Panc1 (cell line): ENCODE data around the gene POLD3. TPM values are rescaled to one million over a fixed set of nuclear protein-coding genes. Genes with fewer than 3 reads are reported as not detected.

Experiments
- ATAC-seq: fragments of 200-7000 bp; cut with Tn5 transposase; 2 replicates; pipeline ENCODE4 v1.9.1; 2020; ENCODE audit warnings: mild to moderate bottlenecking, moderate library complexity
- BruUV-seq: library from RNA; stranded (reverse); fragments of 400-500 nt; replicated peaks from 2 replicates; lab custom pipeline; 2021; lab: Mats Ljungman, UMichigan
- CTCF ChIA-PET: fragments of 300-600 bp; sonication (Branson Sonifier 250); formaldehyde crosslinking; loops from one replicate; lab custom pipeline; 2022; ENCODE audit warnings: antibody characterized with exemption; lab: Charles Lee
- POLR2A ChIA-PET: fragments of 300-600 bp; sonication (Branson Sonifier 250); formaldehyde crosslinking; loops from one replicate; lab custom pipeline; 2022; ENCODE audit warnings: antibody characterized with exemption; lab: Charles Lee
- DNase-seq: peaks from one replicate; pipeline ENCODE4 v3.0.0-alpha.2; 2010; ENCODE audit warnings: low read depth, low spot score
- H3K27ac ChIP-seq: 2 replicates; pipeline ENCODE4 v1.5.1; 2011; ENCODE audit warnings: mild to moderate bottlenecking, low read length, inconsistent platforms
- H3K27me3 ChIP-seq: fragments of 200-500 bp; sonication (Bioruptor generic); 2 replicates; pipeline ENCODE4 v1.6.0; 2014; ENCODE audit warnings: low read length, inconsistent platforms; ENCODE audit not compliant: control insufficient read depth, insufficient read depth
- H3K36me3 ChIP-seq: fragments of 200-500 bp; sonication (Bioruptor generic); 2 replicates; pipeline ENCODE4 v1.5.1; 2014; ENCODE audit warnings: inconsistent platforms, mild to moderate bottlenecking, low read length, moderate library complexity; ENCODE audit not compliant: control insufficient read depth, insufficient read depth
- H3K4me1 ChIP-seq: 2 replicates; pipeline ENCODE4 v1.5.1; 2011; ENCODE audit warnings: inconsistent platforms, mild to moderate bottlenecking, low read length, moderate library complexity; ENCODE audit not compliant: control insufficient read depth, insufficient read depth
- H3K4me3 ChIP-seq, 2 experiments: 2 replicates each; pipeline ENCODE4 v1.5.1; 2011 to 2012; ENCODE audit warnings: low read depth in 2 of 2, low read length in 2 of 2, mild to moderate bottlenecking in 2 of 2, inconsistent platforms in 1 of 2, moderate library complexity in 1 of 2
- H3K9me3 ChIP-seq: fragments of 200-500 bp; sonication (Bioruptor generic); 2 replicates; pipeline ENCODE4 v1.5.1; 2014; ENCODE audit warnings: low read depth, mild to moderate bottlenecking, inconsistent platforms, low read length, moderate library complexity; ENCODE audit not compliant: control insufficient read depth, insufficient read depth
- POLR2AphosphoS5 ChIP-seq: IDR thresholded peaks from 2 replicates; pipeline ENCODE4 v1.6.1; 2012; ENCODE audit warnings: mild to moderate bottlenecking, low read depth, low read length, moderate library complexity
- SIN3A ChIP-seq: IDR thresholded peaks from 2 replicates; pipeline ENCODE4 v1.6.1; 2012; ENCODE audit warnings: low read depth, mild to moderate bottlenecking, low read length, moderate library complexity, borderline replicate concordance; ENCODE audit not compliant: insufficient read depth
- TCF7L2 ChIP-seq: IDR thresholded peaks from 2 replicates; pipeline ENCODE4 v1.6.1; 2011; ENCODE audit warnings: mild to moderate bottlenecking, low read depth, low read length, inconsistent platforms
- in situ Hi-C: cut with HindIII; loops from 2 replicates; pipeline ENCODE4 v1.10.0; 2016; ENCODE audit warnings: low sequenced_read_pairs, low pct_unique_long_range_greater_than_20kb
- intact Hi-C: fragments of 100-400 bp; cut with micrococcal nuclease; formaldehyde crosslinking; loops from one replicate; pipeline ENCODE4 v1.10.0; 2022; ENCODE audit not compliant: unreplicated experiment
- total RNA-seq: library from RNA; stranded (reverse); gene quantifications from one replicate; pipeline ENCODE4 v1.2.1, GENCODE V29; 2021; ENCODE audit not compliant: unreplicated experiment
- TF ChIP-seq, protein P1 (sequence below): fragments of 450-650 bp; IDR thresholded peaks from 2 replicates; pipeline ENCODE4 v1.5.1; 2017; ENCODE audit warnings: mild to moderate bottlenecking
- TF ChIP-seq, protein P2 (sequence below), 2 experiments: IDR thresholded peaks; 2 replicates each; pipeline ENCODE4 v1.6.1; 2011 to 2012; ENCODE audit warnings: low read depth in 2 of 2, control low read depth in 1 of 2, low read length in 1 of 2, mild to moderate bottlenecking in 1 of 2, moderate library complexity in 1 of 2; ENCODE audit not compliant: insufficient read depth in 1 of 2

Gene POLD3
- total RNA-seq, 1 experiment from 2014 or later = 31.7 TPM

DNA sequence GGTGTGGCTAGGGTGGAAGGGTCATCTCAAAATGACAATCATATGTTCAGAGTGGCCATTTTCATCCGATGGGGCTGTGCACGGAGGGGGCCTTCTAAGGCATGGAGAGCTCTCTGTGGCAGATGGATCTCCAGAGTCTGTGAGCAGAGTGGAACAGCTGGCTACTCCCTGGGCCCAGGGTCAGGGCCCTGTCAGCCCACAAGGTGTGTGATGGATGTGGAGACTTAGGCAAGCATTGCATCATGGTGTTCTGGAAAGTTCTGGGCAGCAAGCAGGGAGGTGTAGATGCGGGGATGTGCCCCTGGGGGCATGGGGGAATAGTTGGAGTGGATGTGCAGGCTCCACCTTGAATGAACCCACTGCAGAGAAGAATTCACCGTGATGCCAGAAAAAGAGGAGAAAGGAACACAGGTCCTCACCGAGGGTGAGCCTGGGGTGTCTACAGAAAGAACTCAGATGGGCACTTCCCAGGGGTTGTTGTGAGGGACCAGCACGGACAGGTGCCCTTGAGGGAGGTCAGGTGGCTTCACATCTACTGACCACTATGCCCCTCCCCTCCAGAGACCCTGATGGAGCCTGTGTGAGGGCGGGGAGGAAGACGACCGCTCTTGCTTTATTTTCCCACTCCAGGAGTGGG, 87.8 kb downstream of the POLD3 start:
- no peaks in the 10 kb centered on the region for H3K36me3 ChIP-seq
- no peak overlapping the region for H3K4me3 ChIP-seq
- CTCF ChIA-PET = no interaction called here
- ATAC-seq (no peak), DNase-seq (no peak)
- POLR2A ChIA-PET = interaction anchor here (0.9 kb wide), 1 partner anchor 71 kb away, joined by 3 read pairs; no protein-coding TSS in a partner anchor
- in situ Hi-C loops = no loop called here
- H3K4me1 ChIP-seq = no peaks in the 10 kb centered on the region
- H3K27ac ChIP-seq = no peak overlapping the region
- no peaks in the 10 kb centered on the region for H3K9me3 ChIP-seq
- intact Hi-C loops = no loop called here
- BruUV-seq = no TSS peak
- TF ChIP-seq, protein P1, sequence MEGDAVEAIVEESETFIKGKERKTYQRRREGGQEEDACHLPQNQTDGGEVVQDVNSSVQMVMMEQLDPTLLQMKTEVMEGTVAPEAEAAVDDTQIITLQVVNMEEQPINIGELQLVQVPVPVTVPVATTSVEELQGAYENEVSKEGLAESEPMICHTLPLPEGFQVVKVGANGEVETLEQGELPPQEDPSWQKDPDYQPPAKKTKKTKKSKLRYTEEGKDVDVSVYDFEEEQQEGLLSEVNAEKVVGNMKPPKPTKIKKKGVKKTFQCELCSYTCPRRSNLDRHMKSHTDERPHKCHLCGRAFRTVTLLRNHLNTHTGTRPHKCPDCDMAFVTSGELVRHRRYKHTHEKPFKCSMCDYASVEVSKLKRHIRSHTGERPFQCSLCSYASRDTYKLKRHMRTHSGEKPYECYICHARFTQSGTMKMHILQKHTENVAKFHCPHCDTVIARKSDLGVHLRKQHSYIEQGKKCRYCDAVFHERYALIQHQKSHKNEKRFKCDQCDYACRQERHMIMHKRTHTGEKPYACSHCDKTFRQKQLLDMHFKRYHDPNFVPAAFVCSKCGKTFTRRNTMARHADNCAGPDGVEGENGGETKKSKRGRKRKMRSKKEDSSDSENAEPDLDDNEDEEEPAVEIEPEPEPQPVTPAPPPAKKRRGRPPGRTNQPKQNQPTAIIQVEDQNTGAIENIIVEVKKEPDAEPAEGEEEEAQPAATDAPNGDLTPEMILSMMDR = no peak
- no peak for TF ChIP-seq TCF7L2
- TF ChIP-seq POLR2AphosphoS5 = no peak
- no peak for TF ChIP-seq SIN3A
- TF ChIP-seq, protein P2, sequence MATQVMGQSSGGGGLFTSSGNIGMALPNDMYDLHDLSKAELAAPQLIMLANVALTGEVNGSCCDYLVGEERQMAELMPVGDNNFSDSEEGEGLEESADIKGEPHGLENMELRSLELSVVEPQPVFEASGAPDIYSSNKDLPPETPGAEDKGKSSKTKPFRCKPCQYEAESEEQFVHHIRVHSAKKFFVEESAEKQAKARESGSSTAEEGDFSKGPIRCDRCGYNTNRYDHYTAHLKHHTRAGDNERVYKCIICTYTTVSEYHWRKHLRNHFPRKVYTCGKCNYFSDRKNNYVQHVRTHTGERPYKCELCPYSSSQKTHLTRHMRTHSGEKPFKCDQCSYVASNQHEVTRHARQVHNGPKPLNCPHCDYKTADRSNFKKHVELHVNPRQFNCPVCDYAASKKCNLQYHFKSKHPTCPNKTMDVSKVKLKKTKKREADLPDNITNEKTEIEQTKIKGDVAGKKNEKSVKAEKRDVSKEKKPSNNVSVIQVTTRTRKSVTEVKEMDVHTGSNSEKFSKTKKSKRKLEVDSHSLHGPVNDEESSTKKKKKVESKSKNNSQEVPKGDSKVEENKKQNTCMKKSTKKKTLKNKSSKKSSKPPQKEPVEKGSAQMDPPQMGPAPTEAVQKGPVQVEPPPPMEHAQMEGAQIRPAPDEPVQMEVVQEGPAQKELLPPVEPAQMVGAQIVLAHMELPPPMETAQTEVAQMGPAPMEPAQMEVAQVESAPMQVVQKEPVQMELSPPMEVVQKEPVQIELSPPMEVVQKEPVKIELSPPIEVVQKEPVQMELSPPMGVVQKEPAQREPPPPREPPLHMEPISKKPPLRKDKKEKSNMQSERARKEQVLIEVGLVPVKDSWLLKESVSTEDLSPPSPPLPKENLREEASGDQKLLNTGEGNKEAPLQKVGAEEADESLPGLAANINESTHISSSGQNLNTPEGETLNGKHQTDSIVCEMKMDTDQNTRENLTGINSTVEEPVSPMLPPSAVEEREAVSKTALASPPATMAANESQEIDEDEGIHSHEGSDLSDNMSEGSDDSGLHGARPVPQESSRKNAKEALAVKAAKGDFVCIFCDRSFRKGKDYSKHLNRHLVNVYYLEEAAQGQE (IDR thresholded peaks at IDR 0.05; ENCODE audit: insufficient read depth in 1 of 2, low read depth in 2 of 2, low read length in 1 of 2) = no peak
- no peaks in the 10 kb centered on the region; the same call in 1 of the 2 replicates for H3K27me3 ChIP-seq

DNA sequence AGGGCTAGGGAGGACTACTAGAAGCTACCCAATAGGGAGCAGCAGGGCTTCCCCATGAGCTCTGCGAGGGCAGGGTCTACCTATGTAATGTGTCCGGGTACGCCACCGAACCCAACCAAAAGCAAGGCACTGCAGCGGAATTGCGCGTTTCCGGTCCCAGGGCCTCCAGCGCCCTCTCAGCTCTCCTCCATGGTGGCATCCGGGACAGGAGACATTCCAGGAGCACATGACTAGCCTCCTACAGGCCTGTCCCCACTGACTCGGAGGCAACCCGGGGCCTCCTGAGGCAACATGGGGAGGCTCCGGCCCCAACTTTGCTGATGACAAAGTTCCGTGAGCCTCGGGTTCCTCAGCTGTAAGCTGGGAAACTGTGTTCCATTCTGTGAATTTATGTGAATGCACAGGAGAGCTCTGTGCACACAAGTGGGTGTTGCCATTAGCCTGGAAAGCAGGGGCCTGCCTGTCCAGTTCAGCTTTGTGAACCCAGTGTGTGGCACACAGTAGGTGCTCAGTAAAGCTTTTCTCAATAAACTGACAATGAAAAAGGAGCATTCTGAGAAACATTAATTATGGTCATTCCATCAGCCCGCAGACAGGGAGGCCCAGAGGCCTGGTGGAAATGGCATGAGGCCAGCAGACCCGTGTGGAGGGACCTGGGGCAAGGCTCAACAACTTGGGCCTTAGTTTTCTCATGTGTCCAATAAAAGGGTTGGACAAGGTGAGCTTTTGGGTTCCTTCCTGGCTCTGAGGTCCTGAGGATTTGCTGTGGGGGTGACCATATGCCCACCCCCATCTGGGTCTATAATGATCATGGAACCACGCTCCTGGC, 88.5 kb downstream of the POLD3 start:
- TF ChIP-seq TCF7L2 (no peak), SIN3A (no peak), POLR2AphosphoS5 (no peak)
- TF ChIP-seq, protein P1 = no peak
- TF ChIP-seq, protein P2 (IDR thresholded peaks at IDR 0.05; ENCODE audit: insufficient read depth in 1 of 2, low read depth in 2 of 2, low read length in 1 of 2) = no peak
- Histone ChIP-seq H3K9me3 (no peaks in the 10 kb centered on the region), H3K27me3 (no peaks in the 10 kb centered on the region; the same call in 1 of the 2 replicates), H3K27ac (no peak overlapping the region), H3K4me1 (no peaks in the 10 kb centered on the region), H3K4me3 (no peak overlapping the region), H3K36me3 (no peaks in the 10 kb centered on the region)
- POLR2A ChIA-PET = interaction anchor here (0.9 kb wide), 1 partner anchor 70 kb away, joined by 3 read pairs; no protein-coding TSS in a partner anchor
- ATAC-seq = no peak
- CTCF ChIA-PET = no interaction called here
- intact Hi-C loops (no loop called here), in situ Hi-C loops (no loop called here)
- BruUV-seq = no TSS peak
- no peak for DNase-seq
